B cell (primary cell): ENCODE results near the gene COL16A1. TPM values are rescaled to one million over a fixed set of nuclear protein-coding genes. Genes with fewer than 3 reads are reported as not detected.

Experiments used
- ATAC-seq: fragments of 200-7000 bp; cut with Tn5 transposase; one replicate; pipeline ENCODE4 v1.10.0; 2021; ENCODE audit warnings: low read depth, mild to moderate bottlenecking, moderate number of reproducible peaks, moderate library complexity
- CTCF ChIA-PET: fragments of 350-600 bp; sonication (Branson Sonifier 250); formaldehyde crosslinking; loops from one replicate; lab custom pipeline; 2021; ENCODE audit warnings: antibody characterized with exemption, inconsistent platforms; lab: Charles Lee
- POLR2A ChIA-PET: fragments of 350-600 bp; sonication (Branson Sonifier 250); formaldehyde crosslinking; loops from one replicate; lab custom pipeline; 2021; ENCODE audit warnings: antibody characterized with exemption; lab: Charles Lee
- DNase-seq: peaks from one replicate; pipeline ENCODE4 v3.0.0; 2013
- H2AFZ ChIP-seq: 2 replicates; pipeline ENCODE4 v1.6.1; 2012; ENCODE audit warnings: mild to moderate bottlenecking, low read depth, low read length; ENCODE audit not compliant: insufficient read depth, poor library complexity, severe bottlenecking
- H3K27ac ChIP-seq, 2 donors: 1 replicate in 1 of 2; 2 replicates in 1 of 2; pipeline ENCODE4 v1.5.1; 2012 to 2013; ENCODE audit warnings: low read length in 2 of 2, mild to moderate bottlenecking in 2 of 2, moderate library complexity in 1 of 2
- H3K27me3 ChIP-seq, 4 experiments: fragments of 200-600 bp in 1 of 4; sonication (generic) in 1 of 4; replicated peaks in 1 of 4; 1 replicate in 2 of 4; 2 replicates in 2 of 4; pipeline versions ENCODE4 v1.6.1 to v1.7.0; 2013 to 2016; ENCODE audit warnings: low read length in 3 of 4, mild to moderate bottlenecking in 2 of 4, mixed read lengths in 1 of 4, moderate library complexity in 1 of 4; ENCODE audit not compliant: insufficient read depth in 4 of 4, control insufficient read depth in 3 of 4; ENCODE audit errors: control extremely low read depth in 1 of 4
- H3K36me3 ChIP-seq, 2 experiments: replicated peaks in 1 of 2; 1 replicate in 1 of 2; 2 replicates in 1 of 2; pipeline versions ENCODE4 v1.6.1 to v1.7.1; 2013; ENCODE audit warnings: low read length in 1 of 2; ENCODE audit not compliant: insufficient read depth in 2 of 2, control insufficient read depth in 1 of 2; ENCODE audit errors: control extremely low read depth in 1 of 2, extremely low read depth in 1 of 2
- H3K4me1 ChIP-seq, 2 donors: fragments of 200-600 bp in 1 of 2; sonication (generic) in 1 of 2; 1 replicate in 1 of 2; 2 replicates in 1 of 2; pipeline versions ENCODE4 v1.5.1 to v1.6.1; 2013 to 2017; ENCODE audit warnings: low read length in 2 of 2; ENCODE audit not compliant: control insufficient read depth in 2 of 2, insufficient read depth in 2 of 2
- H3K4me2 ChIP-seq: replicated peaks from 2 replicates; pipeline ENCODE3; 2012; ENCODE audit warnings: mild to moderate bottlenecking, low read depth, low read length; ENCODE audit not compliant: poor library complexity, severe bottlenecking
- H3K4me3 ChIP-seq, 5 experiments: fragments of 200-600 bp in 1 of 5; sonication (generic) in 1 of 5; 1 replicate in 3 of 5; 2 replicates in 2 of 5; pipeline versions ENCODE4 v1.5.1 to v1.7.0; 2011 to 2016; ENCODE audit warnings: low read length in 4 of 5, mild to moderate bottlenecking in 4 of 5, low read depth in 2 of 5, control low read depth in 1 of 5, moderate library complexity in 1 of 5; ENCODE audit not compliant: insufficient read depth in 1 of 5; ENCODE audit errors: control extremely low read depth in 1 of 5, extremely low read depth in 1 of 5
- H3K79me2 ChIP-seq: fragments of 200-600 bp; sonication (generic); one replicate; pipeline ENCODE4 v1.6.0; 2016; ENCODE audit warnings: low read length; ENCODE audit not compliant: control insufficient read depth, insufficient read depth
- H3K9ac ChIP-seq: fragments of 200-600 bp; sonication (generic); 2 replicates; pipeline ENCODE4 v1.6.1; 2017; ENCODE audit warnings: mild to moderate bottlenecking, low read length, moderate library complexity
- H3K9me3 ChIP-seq, 3 donors: one replicate each; pipeline versions ENCODE4 v1.6.1 to v1.7.1; 2013; ENCODE audit warnings: low read length in 2 of 3; ENCODE audit not compliant: control insufficient read depth in 2 of 3, insufficient read depth in 1 of 3; ENCODE audit errors: control extremely low read depth in 1 of 3
- H4K20me1 ChIP-seq: 2 replicates; pipeline ENCODE4 v1.6.0; 2012; ENCODE audit warnings: mild to moderate bottlenecking, low read length; ENCODE audit not compliant: insufficient read depth, control insufficient read depth, poor library complexity, severe bottlenecking
- H3K27ac Mint-ChIP-seq: one replicate; pipeline ENCODE4 v1.8.0; 2021; ENCODE audit warnings: mixed read lengths
- H3K27me3 Mint-ChIP-seq: one replicate; pipeline ENCODE4 v1.8.0; 2021; ENCODE audit warnings: mixed read lengths
- H3K4me1 Mint-ChIP-seq: one replicate; pipeline ENCODE4 v1.8.0; 2021; ENCODE audit warnings: mixed read lengths
- H3K4me3 Mint-ChIP-seq: one replicate; pipeline ENCODE4 v1.8.0; 2021; ENCODE audit warnings: mixed read lengths
- H3K9me3 Mint-ChIP-seq: one replicate; pipeline ENCODE4 v1.8.0; 2022; ENCODE audit warnings: mixed read lengths; ENCODE audit not compliant: insufficient read depth
- EZH2 ChIP-seq: IDR thresholded peaks from 2 replicates; pipeline ENCODE4 v1.6.1; 2012; ENCODE audit warnings: borderline replicate concordance, low read depth, mild to moderate bottlenecking, moderate library complexity, low read length; ENCODE audit not compliant: insufficient read depth, poor library complexity, severe bottlenecking
- WGBS: methylation state at CpG from one replicate; pipeline ENCODE4 v1.1.5; 2013; ENCODE audit warnings: missing lambda C conversion rate; ENCODE audit not compliant: insufficient coverage; 5-methylcytosine and 5-hydroxymethylcytosine counted together
- intact Hi-C: fragments of 100-400 bp; cut with micrococcal nuclease; formaldehyde crosslinking; loops from one replicate; pipeline ENCODE4 v1.10.0; 2022
- polyA plus RNA-seq: library from polyadenylated mRNA; depleted of rRNA; stranded (reverse); fragments of >200 nt; gene quantifications from 2 replicates; pipeline ENCODE4 v1.2.3, GENCODE V29; 2012
- total RNA-seq, 2 donors: library from RNA; stranded (reverse); fragments of 120-200 nt in 1 of 2; gene quantifications; 1 replicate in 1 of 2; 2 replicates in 1 of 2; pipeline versions ENCODE4 v1.2.3 to v1.2.4, GENCODE V29; 2013 to 2022
- TF ChIP-seq, protein P1 (sequence below): fragments of 200-600 bp; IDR thresholded peaks from one replicate; pipeline ENCODE4 v1.8.0; 2022; ENCODE audit warnings: antibody characterized with exemption, mild to moderate bottlenecking

Gene COL16A1
- total and polyA plus RNA-seq, 2 donors (not counting 1 experiment from before 2014, with no cell fraction given), result 0.07 TPM; not detected in 1

GRCh38 chr1:31654474-31654776 lies 49.4 kb downstream of the COL16A1 start:
- DNase-seq, result no peak

DNA sequence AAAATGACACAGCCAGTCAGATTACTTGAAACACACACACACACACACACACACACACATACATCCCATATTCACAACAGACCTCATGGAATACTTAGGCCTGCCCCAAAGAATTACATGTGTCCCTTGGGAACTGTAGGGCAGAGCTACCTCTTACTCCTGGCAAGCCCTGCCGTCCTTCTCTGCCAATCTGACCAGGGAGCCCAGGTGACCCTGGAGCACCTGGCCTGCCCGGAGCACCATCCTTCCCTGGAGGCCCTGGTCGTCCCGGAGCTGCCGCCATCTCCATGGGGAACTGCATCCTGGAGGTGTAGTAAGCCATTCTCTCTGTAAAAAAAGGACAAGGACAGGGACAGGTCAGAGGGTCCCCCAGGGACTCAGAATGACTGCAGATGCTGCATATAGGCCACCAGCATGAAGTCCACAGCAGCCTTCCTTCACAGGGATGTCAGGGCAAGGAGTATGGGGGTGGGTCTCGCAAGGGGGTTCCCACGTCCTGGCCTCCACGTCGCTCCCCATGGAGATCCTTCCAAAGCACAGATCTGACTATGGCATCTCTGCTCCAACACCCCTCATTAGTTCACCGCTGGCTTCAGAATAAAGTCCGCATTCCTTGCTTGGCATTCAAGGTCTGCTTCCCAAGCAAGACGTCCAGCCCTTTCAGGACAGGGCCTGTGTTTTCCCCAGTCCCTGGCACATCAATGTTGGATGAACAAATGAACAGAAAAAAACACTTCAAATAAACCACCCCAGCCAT lies 49.9 kb downstream of the COL16A1 start:
- H2AFZ ChIP-seq, result no peak overlapping the region
- TF ChIP-seq, protein P1, sequence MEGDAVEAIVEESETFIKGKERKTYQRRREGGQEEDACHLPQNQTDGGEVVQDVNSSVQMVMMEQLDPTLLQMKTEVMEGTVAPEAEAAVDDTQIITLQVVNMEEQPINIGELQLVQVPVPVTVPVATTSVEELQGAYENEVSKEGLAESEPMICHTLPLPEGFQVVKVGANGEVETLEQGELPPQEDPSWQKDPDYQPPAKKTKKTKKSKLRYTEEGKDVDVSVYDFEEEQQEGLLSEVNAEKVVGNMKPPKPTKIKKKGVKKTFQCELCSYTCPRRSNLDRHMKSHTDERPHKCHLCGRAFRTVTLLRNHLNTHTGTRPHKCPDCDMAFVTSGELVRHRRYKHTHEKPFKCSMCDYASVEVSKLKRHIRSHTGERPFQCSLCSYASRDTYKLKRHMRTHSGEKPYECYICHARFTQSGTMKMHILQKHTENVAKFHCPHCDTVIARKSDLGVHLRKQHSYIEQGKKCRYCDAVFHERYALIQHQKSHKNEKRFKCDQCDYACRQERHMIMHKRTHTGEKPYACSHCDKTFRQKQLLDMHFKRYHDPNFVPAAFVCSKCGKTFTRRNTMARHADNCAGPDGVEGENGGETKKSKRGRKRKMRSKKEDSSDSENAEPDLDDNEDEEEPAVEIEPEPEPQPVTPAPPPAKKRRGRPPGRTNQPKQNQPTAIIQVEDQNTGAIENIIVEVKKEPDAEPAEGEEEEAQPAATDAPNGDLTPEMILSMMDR, result no peak
- TF ChIP-seq EZH2, result no peak
- H3K4me3 ChIP-seq, result no peak overlapping the region
- no peaks in the 10 kb centered on the region for H3K79me2 ChIP-seq
- H3K9me3 ChIP-seq, result no peaks in the 10 kb centered on the region
- Mint-ChIP-seq H3K27ac (no peak overlapping the region), H3K4me3 (no peak overlapping the region), H3K9me3 (no peaks in the 10 kb centered on the region), H3K4me1 (no peaks in the 10 kb centered on the region), H3K27me3 (peaks cover 20% of the 10 kb centered on the region)
- H4K20me1 ChIP-seq, result no peaks in the 10 kb centered on the region
- H3K4me1 ChIP-seq, result no peaks in the 10 kb centered on the region
- H3K27me3 ChIP-seq, result peaks cover 0 to 7% (median 0%) of the 10 kb centered on the region in 4 experiments
- no peak overlapping the region for H3K9ac ChIP-seq
- H3K36me3 ChIP-seq, result no peaks in the 10 kb centered on the region
- intact Hi-C loops, result no loop called here
- no peak for DNase-seq
- ChIA-PET CTCF (no interaction called here), POLR2A (interaction anchor here (0.7 kb wide), 1 partner anchor 592 kb away, joined by 14 read pairs; no protein-coding TSS in a partner anchor)
- no peak overlapping the region for H3K4me2 ChIP-seq
- no peak for ATAC-seq
- no peak overlapping the region for H3K27ac ChIP-seq
- WGBS, result 91% methylated on average over 8 of the region's 12 CpGs

More at GRCh38 chr1:31654474-31654776, 49.4 kb downstream of the COL16A1 start:
- Histone ChIP-seq H3K4me1 (no peaks in the 10 kb centered on the region), H3K27ac (no peak overlapping the region), H3K9ac (no peak overlapping the region), H3K79me2 (no peaks in the 10 kb centered on the region), H3K9me3 (no peaks in the 10 kb centered on the region), H3K4me2 (no peak overlapping the region), H3K4me3 (no peak overlapping the region), H3K36me3 (no peaks in the 10 kb centered on the region), H3K27me3 (peaks cover 0 to 8% (median 0%) of the 10 kb centered on the region in 4 experiments), H4K20me1 (no peaks in the 10 kb centered on the region), H2AFZ (no peak overlapping the region)
- peaks cover 20% of the 10 kb centered on the region for H3K27me3 Mint-ChIP-seq
- no peak overlapping the region for H3K27ac Mint-ChIP-seq
- WGBS, result 92% methylated on average over 4 of the region's 5 CpGs
- intact Hi-C loops, result no loop called here
- no peak overlapping the region for H3K4me3 Mint-ChIP-seq
- ChIA-PET POLR2A (interaction anchor here (0.7 kb wide), 1 partner anchor 592 kb away, joined by 14 read pairs; no protein-coding TSS in a partner anchor), CTCF (no interaction called here)
- no peak for ATAC-seq
- no peaks in the 10 kb centered on the region for H3K4me1 Mint-ChIP-seq
- H3K9me3 Mint-ChIP-seq, result no peaks in the 10 kb centered on the region
- TF ChIP-seq EZH2, result no peak
- TF ChIP-seq, protein P1, result no peak
